ENCODE measurements around the gene CASP1. TPM values are rescaled to one million over a fixed set of nuclear protein-coding genes. Genes with fewer than 3 reads are reported as not detected.
"Not testable (repeated sequence)": the region's sequence is repeated elsewhere in the genome, so short reads cannot be mapped to it uniquely, and the experiment has no call there.

The CASP1 gene
- total RNA-seq, 1 experiment from 2014 or later, result not detected

- Histone ChIP-seq H2BK120ac (ENCODE audit: low read depth, low read length, poor library complexity, severe bottlenecking) (no peak overlapping the region), H3K18ac (ENCODE audit: insufficient read length, low read depth, low read length) (no peak overlapping the region), H3K23me2 (ENCODE audit: insufficient read length, low read depth, low read length, poor library complexity, severe bottlenecking) (no peaks in the 10 kb centered on the region), H3T11ph (ENCODE audit: low read length) (no peak overlapping the region), H2AFZ (ENCODE audit: low read length) (no peak overlapping the region), H4K8ac (replicated peaks; ENCODE audit: insufficient read length, low read depth, low read length) (no peak overlapping the region), H3K14ac (ENCODE audit: insufficient read depth, low read length) (no peak overlapping the region), H3K27me3 (ENCODE audit: insufficient read depth, low read length) (no peaks in the 10 kb centered on the region), H3K9ac (ENCODE audit: extremely low read depth, insufficient read length, low read length) (no peak overlapping the region), H3K27ac (ENCODE audit: insufficient read length, low read depth, low read length) (no peak overlapping the region), H4K5ac (ENCODE audit: insufficient read length, low read depth, low read length) (no peak overlapping the region), H3K4me2 (ENCODE audit: insufficient read depth, insufficient read length, low read length) (no peak overlapping the region), H4K20me1 (ENCODE audit: control insufficient read depth, insufficient read depth, insufficient read length) (no peaks in the 10 kb centered on the region), H2BK15ac (ENCODE audit: low read depth, low read length) (no peak overlapping the region), H3K23ac (ENCODE audit: insufficient read length, low read depth, low read length) (no peak overlapping the region), H3K56ac (ENCODE audit: insufficient read length, low read depth, low read length) (no peak overlapping the region), H2BK20ac (ENCODE audit: low read depth, low read length, poor library complexity, severe bottlenecking) (no peak overlapping the region), H3K4me1 (ENCODE audit: insufficient read depth, low read length) (no peaks in the 10 kb centered on the region), H2BK12ac (ENCODE audit: insufficient read length, low read depth, low read length) (no peak overlapping the region), H2BK5ac (ENCODE audit: insufficient read length, low read length) (no peak overlapping the region), H3K79me1 (ENCODE audit: insufficient read depth, low read depth, low read length, poor library complexity, severe bottlenecking) (no peaks in the 10 kb centered on the region), H3K4ac (ENCODE audit: low read depth, low read length) (no peak overlapping the region), H3K79me2 (ENCODE audit: insufficient read depth, low read length) (no peaks in the 10 kb centered on the region), H3K9me3 (ENCODE audit: control insufficient read depth, low read depth, low read length) (no peaks in the 10 kb centered on the region), H2AK5ac (ENCODE audit: insufficient read length, low read length) (no peak overlapping the region), H4K91ac (ENCODE audit: insufficient read length, low read depth, low read length) (no peak overlapping the region)
- Mint-ChIP-seq H3K4me1 (peaks cover 0 to 7% of the 10 kb centered on the region in 2 experiments; a peak in 2 of 4 replicates), H3K27ac (no peak overlapping the region), H3K27me3 (ENCODE audit: low read depth) (no peaks in the 10 kb centered on the region), H3K9me3 (no peaks in the 10 kb centered on the region), H3K4me3 (no peak overlapping the region), H3K36me3 (ENCODE audit: insufficient read depth in 1 of 3, low read depth in 3 of 3) (no peaks in the 10 kb centered on the region)
- WGBS (ENCODE audit: extremely low coverage, insufficient read length, low lambda C conversion rate), result no CpG with 5 or more reads among the region's 1 CpG
- no peak for DNase-seq
- TF ChIP-seq, protein P1, sequence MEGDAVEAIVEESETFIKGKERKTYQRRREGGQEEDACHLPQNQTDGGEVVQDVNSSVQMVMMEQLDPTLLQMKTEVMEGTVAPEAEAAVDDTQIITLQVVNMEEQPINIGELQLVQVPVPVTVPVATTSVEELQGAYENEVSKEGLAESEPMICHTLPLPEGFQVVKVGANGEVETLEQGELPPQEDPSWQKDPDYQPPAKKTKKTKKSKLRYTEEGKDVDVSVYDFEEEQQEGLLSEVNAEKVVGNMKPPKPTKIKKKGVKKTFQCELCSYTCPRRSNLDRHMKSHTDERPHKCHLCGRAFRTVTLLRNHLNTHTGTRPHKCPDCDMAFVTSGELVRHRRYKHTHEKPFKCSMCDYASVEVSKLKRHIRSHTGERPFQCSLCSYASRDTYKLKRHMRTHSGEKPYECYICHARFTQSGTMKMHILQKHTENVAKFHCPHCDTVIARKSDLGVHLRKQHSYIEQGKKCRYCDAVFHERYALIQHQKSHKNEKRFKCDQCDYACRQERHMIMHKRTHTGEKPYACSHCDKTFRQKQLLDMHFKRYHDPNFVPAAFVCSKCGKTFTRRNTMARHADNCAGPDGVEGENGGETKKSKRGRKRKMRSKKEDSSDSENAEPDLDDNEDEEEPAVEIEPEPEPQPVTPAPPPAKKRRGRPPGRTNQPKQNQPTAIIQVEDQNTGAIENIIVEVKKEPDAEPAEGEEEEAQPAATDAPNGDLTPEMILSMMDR (conservative IDR thresholded peaks at IDR 0.05), result no peak
Measured at GRCh38 chr11:105073456-105074165, 38.7 kb upstream of the CASP1 start.

GRCh38 chr11:105072080-105072479 lies 37.1 kb upstream of the CASP1 start:
- H3K4me1 ChIP-seq (ENCODE audit: insufficient read depth, low read length); H3K4me2 ChIP-seq (ENCODE audit: insufficient read depth, insufficient read length, low read length); H3K79me1 ChIP-seq (ENCODE audit: insufficient read depth, low read depth, low read length, poor library complexity, severe bottlenecking); H2BK12ac ChIP-seq (ENCODE audit: insufficient read length, low read depth, low read length); H4K8ac ChIP-seq (replicated peaks; ENCODE audit: insufficient read length, low read depth, low read length); H2BK120ac ChIP-seq (ENCODE audit: low read depth, low read length, poor library complexity, severe bottlenecking); H3K36me3 Mint-ChIP-seq (ENCODE audit: insufficient read depth in 1 of 3, low read depth in 3 of 3); H3K14ac ChIP-seq (ENCODE audit: insufficient read depth, low read length); H3K9ac ChIP-seq (ENCODE audit: extremely low read depth, insufficient read length, low read length); H2AFZ ChIP-seq (ENCODE audit: low read length); H3K23me2 ChIP-seq (ENCODE audit: insufficient read length, low read depth, low read length, poor library complexity, severe bottlenecking); H3K9me3 Mint-ChIP-seq; H3K27ac ChIP-seq (ENCODE audit: insufficient read length, low read depth, low read length); DNase-seq; H4K20me1 ChIP-seq (ENCODE audit: control insufficient read depth, insufficient read depth, insufficient read length); H2BK15ac ChIP-seq (ENCODE audit: low read depth, low read length); H3K4me3 Mint-ChIP-seq; H3K4ac ChIP-seq (ENCODE audit: low read depth, low read length); H2BK5ac ChIP-seq (ENCODE audit: insufficient read length, low read length); H3K79me2 ChIP-seq (ENCODE audit: insufficient read depth, low read length); H3T11ph ChIP-seq (ENCODE audit: low read length); H2BK20ac ChIP-seq (ENCODE audit: low read depth, low read length, poor library complexity, severe bottlenecking); H4K91ac ChIP-seq (ENCODE audit: insufficient read length, low read depth, low read length); H3K27ac Mint-ChIP-seq; H2AK5ac ChIP-seq (ENCODE audit: insufficient read length, low read length); H3K23ac ChIP-seq (ENCODE audit: insufficient read length, low read depth, low read length); H3K18ac ChIP-seq (ENCODE audit: insufficient read length, low read depth, low read length); H3K4me1 Mint-ChIP-seq; H3K27me3 Mint-ChIP-seq (ENCODE audit: low read depth); H3K56ac ChIP-seq (ENCODE audit: insufficient read length, low read depth, low read length); H3K27me3 ChIP-seq (ENCODE audit: insufficient read depth, low read length); H3K9me3 ChIP-seq (ENCODE audit: control insufficient read depth, low read depth, low read length); H4K5ac ChIP-seq (ENCODE audit: insufficient read length, low read depth, low read length): not testable (repeated sequence)
- WGBS (ENCODE audit: extremely low coverage, insufficient read length, low lambda C conversion rate), result no CpG with 5 or more reads among the region's 2 CpGs

Data from H9 (cell line).